Brain pericyte (primary cell): ENCODE data around the gene FARP2.

Experiments
- DNase-seq: peaks from one replicate; pipeline ENCODE4 v3.0.0-alpha.2; 2012; ENCODE audit warnings: low read depth, low spot score

The FARP2 gene

DNA sequence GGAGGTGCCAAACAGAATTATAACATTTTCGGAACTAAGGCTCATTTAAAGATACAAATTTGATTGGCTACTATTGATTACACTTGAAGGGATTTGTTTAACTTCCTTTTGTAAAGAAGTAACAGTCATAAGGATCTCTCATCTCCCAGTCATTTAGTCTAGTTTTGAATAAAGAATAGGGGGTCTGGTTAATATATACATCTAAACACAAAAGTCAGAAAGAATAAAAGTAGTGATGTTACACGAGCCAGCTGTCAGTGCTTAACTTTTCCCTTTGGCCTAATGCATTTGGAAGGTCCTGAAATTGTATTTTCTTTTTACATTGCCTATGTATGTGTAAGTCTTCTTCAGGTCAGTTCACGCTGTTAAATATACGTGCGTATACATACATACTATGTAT, 32.3 kb upstream of the FARP2 start:
- no peak for DNase-seq

DNA sequence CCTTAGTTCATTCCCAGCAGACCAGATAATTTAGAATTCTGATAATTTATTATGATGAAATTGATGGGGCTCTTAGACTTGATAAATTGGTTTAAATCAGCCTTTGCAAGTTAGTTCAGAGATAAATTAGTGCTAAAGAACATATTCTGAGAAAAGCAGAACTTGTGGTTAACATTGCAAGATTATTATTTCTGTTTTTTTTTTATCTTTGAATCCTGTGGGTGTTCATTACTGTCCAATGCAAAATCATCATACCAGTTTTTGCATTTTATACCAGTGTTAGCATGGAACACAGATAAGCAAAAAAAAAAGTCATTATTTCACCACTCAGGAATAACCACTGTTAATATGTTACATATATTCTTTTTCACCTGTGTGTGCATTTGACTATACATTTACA, 31.3 kb upstream of the FARP2 start:
- DNase-seq = no peak

DNA sequence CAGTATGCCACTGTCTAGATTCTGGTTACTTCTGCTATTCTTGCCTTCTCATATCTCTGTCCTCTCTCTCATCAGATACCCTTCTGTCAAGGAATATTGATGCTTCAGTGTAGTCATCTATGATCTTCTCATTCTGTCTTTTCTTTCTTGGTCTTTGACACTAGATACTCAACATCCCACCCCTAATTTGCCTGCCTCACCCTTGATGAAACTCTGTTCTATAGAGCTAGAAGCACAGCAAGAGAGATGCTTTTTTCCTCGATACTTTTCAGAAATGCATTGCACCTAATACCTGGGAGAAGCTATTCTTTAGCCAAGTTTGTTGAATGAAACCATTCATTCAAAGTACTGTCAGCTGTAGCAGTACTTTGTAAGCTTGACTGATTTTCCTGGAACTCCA, 30.8 kb upstream of the FARP2 start:
- no peak for DNase-seq

DNA sequence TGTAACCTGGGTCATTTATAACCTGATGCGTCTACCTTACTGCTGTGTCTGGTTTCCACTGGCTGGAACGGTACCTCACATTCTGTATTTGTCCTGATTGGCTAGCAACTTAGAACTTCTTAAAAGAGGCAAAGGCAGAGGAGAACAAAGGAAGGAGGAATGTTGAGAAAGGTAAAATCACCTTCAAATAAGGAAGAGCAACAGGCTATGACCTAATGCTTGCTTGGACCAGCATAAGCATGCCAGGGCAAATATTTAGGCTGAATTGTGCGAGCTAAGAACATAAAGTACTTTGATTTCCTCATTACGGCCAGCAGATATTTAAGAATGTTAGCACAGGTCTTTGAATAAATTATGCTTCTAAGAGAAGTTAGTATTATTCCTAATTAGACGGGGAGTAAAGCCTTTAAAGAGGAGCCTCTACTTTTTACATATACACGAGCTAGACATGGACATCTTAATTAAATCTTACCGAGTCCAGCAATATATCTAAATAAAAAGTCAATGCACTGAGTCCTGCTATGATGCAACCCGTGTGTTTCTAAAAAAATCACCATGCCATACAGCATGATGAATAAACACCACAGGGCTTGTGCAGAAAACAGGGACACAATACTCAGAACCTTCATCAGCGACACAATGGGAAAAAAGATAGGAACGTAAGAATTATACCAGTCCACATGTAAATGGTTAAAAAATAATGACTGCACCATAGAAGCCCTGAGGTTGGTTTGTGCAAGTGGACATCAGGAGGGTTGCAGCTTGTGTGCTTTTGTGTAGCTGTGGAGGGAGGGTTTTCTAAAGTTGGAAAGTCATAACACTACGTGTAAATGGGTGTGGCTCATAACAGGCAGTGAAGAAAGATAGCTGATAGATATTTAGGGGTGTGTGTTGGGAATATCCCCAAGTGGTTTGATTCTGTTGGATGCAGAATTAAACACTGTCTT, 26.1 kb upstream of the FARP2 start:
- no peak for DNase-seq

DNA sequence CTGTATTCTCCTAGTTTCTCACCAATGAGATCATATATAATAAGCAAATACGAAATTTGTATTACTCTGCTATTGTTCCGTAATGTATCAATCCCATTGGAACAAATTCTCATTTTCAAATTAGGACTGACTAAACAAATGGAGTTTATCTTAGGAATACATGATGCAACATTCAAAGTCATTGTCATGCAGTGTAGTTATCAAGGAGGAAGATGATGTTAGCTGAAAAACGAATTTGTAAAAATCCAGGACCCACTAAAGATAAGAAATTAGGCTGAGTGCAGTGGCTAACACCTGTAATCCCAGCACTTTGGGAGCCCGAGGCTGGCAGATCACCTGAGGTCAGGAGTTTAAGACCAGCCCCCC, 25.5 kb upstream of the FARP2 start:
- DNase-seq = no peak

DNA sequence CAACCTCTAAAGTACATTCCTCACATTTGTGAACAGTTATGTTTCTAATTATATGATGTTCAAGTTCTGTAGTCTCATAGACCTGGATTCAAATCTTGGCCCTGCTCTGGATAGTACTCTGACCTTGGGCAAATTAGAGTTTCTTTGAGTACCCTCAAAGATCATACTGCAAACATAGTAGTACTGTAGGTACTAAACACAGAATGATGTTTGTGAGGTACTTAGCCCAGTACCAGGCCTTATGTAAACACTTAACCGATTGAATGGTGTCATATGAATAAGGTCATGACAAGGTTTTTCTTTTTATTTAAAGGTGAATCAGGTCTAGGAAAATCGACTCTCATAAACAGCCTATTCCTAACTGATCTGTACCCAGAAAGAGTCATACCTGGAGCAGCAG, 21.3 kb upstream of the FARP2 start:
- no peak for DNase-seq

DNA sequence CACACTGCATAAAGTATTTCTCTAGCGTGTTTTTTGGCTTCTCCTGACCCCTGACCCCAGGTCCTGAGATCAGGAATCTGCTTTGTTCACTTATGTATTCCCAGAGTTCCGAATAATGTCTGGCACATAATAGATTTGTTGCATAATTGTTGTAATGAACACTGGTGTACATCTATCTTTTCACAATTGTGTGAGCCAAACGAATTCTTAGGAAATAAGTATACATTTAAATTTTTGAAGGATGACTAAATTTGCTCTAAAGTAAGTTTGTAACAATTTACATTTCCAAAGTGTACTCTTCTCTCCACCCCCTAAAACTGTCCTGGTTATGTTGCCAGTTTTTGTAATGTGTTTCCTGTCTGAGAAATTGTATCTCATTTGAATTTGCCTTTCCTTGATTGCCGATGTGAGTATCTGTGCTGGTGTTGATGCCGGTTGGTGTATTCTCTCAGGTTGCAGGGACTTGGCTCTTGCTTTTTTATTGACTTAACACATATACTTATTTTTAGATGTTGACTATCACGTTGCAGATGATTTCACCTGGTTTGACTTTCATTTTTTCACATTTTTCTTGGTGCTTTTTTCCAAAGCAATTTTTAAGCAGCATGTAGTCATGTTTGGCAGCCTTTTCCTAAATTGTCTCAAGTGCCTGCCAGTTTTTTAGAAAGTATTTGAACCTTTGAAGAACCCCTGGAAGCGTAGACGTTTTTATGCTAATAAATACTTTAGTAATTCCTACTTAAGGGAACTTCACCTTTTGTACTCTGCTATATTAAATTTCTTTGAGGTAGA, 16.1 kb upstream of the FARP2 start:
- no peak for DNase-seq

DNA sequence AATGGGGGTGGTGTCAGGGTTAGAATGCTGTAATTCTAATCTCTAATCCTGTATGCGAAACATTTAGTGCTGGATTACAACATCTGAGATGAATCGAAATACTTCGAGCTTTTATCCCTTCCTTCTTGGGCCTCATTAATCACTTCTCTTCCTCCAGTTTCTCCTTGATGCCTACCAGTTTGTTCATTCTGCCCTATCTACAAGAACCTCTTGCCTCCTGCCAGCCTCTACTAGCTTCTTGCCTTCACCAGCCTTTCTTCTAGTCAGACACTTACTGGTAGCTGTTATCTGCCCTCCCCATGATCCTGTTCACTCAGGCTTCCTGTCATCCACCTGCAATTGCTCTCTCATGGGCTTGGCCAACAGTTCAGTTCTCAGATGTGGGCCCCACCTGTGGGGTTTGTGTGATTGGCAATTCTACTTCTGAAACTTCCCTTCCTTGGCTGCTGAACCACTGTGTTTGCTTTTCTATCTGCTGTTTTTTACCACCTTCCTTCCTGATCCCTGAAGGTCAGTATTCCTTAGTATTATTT, 15.4 kb upstream of the FARP2 start:
- no peak for DNase-seq

DNA sequence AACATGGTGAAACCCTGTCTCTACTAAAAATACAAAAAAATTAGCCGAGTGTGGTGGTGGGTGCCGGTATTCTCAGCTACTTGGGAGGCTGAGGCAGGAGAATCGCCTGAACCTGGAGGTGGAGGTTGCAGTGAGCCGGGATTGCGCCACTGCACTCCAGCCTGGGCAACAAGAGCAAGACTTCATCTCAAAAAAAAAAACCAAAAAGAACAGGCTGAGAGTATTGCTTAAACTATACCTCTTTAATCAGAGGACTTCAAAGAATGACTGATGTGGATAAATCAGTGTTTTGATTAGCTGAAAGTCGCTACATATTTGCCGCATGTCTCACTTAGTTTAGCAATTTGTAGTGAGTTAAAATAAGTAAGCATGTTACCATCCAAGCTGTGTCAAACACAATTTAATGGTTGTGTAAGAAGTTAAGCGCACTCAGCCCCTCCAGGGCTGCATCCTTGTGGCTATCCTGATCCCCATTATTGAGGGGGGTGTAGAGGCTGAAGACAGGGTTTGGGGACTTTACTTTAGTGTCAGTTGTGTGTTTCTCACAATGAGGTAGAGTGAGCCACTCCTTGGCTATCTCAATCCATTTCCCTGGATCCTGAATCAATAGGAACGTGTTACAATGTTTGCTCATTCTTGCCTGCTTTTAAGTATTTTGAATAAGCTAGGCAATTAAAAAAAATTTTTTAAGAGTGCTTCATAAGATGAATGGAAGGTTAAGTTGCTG, 11.0 kb upstream of the FARP2 start:
- no peak for DNase-seq

DNA sequence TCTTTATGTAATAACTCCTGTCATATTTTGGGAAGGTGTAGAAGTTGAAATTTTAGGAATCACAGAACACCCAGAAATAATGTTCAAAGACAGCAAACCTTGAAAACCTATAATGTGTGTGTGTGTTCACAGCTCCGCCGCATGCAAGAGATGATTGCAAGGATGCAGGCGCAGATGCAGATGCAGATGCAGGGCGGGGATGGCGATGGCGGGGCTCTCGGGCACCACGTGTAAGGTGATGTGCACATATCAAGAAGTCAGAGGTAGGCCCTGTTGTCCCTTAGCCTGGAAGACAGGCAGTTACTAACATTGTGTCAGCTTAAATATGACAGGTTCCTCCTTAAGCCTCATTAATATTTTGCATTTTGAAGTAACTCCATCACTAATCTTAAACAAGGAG, 6.1 kb upstream of the FARP2 start:
- DNase-seq = no peak

DNA sequence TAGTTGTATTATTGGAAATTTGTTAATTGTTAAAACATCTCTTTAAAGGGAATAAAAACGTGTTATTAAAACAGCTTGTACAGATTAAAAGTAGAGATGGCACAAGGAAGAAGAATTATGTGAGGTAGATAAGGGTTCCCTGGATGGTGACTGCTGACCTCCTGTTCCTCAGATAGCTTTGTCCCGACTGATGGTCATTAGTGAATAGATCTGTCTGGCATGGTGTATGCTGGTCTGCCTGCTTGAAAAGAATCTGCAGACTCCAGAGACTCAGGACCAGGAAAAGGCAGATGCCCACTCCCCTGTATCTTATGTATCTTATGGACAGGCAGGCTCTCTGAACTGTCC, 5.6 kb upstream of the FARP2 start:
- no peak for DNase-seq

DNA sequence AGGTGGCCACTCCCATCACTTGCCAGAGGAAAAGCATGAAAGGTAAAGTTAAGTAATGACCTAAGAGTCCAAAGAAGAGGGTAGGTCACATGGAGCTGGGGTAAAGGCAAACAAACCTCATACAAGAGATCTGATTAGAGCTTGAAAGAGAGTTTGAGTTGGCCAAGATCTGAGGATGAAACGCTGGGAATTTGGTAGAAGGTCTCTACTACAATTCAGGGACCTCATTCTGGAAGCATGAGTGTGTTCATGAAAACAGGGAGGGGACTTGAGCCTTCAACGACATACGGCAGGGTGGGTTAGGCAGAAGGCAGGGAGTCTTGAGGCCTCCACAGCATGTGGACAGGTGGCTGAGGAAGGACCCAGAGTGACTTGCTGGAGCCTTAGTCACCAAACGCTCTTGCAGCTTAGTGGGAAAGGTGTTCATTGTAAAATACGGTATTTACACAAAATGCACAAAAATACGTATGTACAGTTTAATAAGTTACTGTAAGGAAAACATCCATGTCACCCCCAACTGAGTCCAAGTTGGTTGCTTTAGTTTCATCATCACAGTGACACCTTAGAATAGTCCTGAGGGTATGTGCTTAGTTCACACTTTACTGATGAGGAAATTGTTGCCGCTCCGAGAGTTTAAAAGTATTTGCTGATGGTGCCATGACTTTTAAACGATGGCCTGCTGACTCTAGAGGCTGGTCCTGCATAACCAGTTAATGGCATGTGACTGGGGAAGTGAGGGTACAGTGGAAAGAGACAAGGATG, 5.0 kb upstream of the FARP2 start:
- no peak for DNase-seq

DNA sequence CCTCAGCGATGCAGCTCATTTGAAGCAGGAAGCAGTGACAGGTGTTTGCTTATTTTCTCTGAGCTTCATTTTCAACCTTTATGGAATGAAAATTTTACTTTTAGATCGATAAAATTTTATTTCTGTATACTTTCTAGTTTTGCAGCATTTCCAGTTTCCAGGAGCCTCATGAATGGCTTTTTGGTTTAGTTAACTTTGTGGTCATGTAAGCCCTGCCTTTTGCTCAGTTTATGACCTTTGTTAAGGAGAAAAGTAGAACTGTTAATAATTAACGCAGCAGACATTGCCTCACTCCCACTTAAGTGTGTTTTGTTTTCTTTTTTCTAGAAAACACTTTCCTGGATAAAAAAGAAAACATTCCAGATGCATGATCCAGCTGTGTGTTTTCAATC, 4.4 kb upstream of the FARP2 start:
- no peak for DNase-seq

DNA sequence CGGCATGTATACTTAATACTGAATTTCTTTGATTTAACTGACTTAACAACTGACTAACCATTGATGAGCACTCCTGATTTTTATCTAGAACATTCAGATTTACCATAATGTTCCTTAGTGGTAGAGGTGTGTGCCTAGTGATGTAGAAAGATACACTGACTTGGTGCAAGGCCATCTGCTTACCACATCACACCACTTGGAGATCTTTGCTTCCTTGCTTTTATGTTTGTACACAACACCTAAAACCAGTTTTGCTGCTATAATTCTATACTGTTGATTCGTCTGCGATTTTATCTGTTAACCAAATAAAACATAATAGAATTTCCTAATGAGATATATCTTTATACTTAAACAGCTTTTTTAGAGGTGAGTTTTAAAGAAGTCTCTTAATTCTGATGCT, 3.9 kb upstream of the FARP2 start:
- DNase-seq = no peak

DNA sequence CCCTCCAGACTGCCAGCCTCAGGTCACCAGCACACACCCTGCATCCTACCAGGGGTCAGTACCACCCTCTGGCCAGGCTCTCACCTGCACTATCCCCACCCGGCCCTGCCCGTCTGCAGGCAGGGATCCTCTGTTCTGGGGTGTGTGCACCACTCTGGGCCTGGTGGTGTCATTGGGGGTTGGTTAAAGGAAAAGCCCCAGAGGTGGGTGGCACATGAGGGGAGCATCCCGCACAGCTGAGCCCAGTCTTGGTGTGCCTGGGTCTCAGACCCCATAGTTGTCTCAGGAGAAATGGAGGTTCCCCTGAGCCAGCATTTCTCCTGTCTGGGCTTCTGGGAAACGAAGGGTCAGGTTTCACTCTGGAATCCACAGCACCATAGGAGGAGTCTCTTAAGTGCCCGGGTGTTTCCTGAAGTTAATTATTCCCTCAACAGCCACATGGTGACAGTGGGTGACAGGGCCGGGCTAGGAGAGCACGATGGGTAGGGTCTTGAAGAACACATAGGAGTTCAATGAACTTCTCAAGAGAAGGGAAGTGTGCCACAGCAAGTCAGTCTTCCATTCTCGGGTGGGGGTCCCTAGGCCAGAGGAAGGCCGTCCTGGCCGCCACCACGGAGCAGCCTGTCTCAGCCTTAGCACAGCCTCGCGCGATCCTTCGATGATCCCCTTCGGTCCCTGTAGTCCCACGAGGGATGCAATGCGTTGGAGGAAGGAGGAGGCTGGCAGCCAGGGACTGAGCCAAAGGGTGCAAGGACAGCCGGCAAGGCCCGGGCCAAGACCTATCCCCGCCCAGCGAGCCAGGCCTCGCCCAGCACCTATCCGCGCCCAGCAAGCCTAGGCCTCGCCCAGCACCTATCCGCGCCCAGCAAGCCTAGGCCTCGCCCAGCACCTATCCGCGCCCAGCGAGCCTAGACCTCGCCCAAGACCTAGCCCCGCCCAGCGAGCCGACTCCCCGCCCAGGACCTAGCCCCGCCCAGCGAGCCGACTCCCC, 1.1 kb upstream of the FARP2 start:
- DNase-seq = no peak

DNA sequence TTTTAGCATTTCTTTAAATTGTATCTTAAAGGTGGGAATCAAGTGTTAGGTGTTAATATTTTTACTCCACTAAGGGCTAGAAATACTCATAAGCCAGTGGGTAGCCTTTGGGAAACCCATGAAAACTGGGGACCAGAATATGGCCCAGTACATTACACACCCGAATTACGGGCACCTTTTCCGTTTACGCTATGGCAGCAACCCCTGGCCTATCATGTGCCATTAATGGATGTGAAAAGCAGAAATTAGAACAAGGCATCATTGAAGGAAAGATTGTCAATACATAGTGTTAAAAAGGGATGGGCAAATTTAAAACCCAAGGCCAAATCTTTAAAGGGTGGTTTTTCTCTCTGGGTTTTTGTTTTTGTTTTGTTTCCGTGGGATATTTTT, 781 bp downstream of the FARP2 start:
- no peak for DNase-seq

DNA sequence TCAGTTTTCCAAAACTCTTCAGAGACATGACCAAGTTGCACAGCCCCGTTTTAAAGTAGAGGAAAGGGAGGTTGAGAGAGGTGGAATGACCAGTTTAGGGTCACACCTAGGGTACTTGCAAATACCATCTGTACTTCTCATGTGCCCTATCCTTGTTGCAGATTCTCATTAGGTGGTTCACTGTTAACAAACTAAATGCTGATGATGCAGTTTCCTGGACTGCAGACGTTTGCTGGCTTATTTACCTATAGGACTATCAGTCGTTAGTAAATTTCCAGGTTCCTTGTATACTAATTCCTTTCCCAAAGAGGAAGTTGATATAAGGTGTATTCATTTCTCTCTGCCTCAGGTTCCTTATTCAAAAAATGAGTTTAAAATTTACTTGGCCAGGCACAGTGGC, 1.4 kb downstream of the FARP2 start:
- DNase-seq = no peak

DNA sequence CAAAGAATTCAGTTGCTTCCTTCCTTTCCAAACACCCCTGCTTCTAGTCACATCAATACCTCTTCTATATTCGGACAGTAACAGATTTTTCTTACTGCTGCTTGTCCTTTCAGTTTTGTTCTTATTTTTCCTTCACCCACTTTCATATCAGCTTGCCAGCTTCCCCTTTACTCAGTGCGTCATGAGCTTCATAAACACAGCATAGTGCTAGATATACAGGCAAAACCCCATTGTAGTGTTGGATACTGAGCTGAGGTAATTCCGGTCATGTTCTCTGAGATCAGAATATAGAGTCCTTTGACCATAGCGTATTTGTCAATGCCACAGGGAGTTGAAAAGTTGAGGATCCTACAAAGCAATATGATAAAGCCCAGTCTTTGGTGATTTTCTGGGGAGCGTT, 2.4 kb downstream of the FARP2 start:
- no peak for DNase-seq

DNA sequence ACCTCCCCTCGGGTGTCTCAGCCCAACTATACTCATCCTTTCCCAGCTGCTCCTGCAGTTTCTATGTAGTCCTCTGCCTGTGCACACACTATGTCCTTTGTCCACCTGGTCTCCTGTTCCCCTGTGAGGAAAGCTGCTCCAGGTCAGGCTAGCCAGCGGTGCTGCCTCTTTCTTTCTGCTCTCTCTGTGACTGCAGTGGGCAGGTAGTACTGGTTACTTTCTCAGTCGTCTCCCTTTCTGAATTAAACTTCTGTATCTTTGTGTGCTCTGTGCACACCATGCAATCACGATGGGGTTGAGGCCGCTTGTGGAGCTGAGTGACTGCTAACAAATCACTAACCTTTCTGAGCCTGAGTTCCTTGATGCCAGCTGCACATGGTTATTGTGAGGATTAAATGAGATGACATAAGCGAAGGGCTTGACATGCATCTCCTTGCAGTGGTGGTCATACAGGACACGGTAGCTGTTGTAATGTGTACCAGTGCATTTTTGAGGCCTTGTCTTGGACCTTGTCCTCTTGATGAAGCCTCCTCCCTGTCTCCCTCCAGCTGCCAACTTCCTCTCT, 3.5 kb downstream of the FARP2 start:
- DNase-seq = no peak

DNA sequence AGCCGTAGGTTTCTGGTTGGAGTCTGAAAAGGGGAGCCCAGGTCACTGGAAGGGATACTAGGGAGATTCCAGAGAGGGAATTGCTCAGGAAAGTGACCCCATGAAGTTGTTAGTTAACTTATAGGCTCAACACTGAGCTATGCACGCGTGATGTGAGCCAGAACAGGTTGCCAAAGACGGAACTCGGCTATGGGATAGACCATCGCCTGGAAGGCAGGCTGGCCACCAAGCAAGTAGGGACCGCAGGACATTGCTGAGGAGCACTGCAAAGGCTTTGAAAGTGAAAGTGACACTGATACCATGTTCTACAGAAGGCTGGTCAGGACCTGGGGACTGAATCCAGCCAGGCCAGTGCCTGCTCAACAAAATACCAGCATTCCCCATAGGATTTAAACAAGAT, 7.3 kb downstream of the FARP2 start:
- no peak for DNase-seq
